ENCODE results near the gene ATXN3.

DNA sequence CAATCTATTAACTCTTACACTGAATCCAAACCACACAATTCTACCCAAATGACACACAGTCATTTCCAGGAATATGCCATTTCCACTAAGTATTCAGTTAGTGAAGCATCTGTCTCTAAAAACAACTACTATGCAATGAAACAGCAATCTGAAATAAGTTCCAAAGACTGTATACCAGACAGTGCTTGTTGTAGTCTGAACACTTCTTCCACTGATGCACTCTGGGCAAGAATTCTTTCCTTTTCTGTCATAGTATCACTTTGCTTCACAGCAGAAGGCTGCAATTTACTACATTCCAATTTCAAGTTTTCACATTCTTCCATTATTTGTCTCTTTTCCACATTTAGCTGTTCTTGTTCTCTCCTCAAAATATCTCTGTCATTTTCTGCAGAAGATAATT is 92.3 kb downstream of the ATXN3 start:
- TF ChIP-seq, protein P1, sequence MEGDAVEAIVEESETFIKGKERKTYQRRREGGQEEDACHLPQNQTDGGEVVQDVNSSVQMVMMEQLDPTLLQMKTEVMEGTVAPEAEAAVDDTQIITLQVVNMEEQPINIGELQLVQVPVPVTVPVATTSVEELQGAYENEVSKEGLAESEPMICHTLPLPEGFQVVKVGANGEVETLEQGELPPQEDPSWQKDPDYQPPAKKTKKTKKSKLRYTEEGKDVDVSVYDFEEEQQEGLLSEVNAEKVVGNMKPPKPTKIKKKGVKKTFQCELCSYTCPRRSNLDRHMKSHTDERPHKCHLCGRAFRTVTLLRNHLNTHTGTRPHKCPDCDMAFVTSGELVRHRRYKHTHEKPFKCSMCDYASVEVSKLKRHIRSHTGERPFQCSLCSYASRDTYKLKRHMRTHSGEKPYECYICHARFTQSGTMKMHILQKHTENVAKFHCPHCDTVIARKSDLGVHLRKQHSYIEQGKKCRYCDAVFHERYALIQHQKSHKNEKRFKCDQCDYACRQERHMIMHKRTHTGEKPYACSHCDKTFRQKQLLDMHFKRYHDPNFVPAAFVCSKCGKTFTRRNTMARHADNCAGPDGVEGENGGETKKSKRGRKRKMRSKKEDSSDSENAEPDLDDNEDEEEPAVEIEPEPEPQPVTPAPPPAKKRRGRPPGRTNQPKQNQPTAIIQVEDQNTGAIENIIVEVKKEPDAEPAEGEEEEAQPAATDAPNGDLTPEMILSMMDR (conservative IDR thresholded peaks at IDR 0.05; ENCODE audit: low read length): no peak
- TF ChIP-seq EZH2phosphoT487 (IDR thresholded peaks at IDR 0.05; ENCODE audit: borderline replicate concordance): no peak
